ENCODE data around the gene PITPNM1.

DNA sequence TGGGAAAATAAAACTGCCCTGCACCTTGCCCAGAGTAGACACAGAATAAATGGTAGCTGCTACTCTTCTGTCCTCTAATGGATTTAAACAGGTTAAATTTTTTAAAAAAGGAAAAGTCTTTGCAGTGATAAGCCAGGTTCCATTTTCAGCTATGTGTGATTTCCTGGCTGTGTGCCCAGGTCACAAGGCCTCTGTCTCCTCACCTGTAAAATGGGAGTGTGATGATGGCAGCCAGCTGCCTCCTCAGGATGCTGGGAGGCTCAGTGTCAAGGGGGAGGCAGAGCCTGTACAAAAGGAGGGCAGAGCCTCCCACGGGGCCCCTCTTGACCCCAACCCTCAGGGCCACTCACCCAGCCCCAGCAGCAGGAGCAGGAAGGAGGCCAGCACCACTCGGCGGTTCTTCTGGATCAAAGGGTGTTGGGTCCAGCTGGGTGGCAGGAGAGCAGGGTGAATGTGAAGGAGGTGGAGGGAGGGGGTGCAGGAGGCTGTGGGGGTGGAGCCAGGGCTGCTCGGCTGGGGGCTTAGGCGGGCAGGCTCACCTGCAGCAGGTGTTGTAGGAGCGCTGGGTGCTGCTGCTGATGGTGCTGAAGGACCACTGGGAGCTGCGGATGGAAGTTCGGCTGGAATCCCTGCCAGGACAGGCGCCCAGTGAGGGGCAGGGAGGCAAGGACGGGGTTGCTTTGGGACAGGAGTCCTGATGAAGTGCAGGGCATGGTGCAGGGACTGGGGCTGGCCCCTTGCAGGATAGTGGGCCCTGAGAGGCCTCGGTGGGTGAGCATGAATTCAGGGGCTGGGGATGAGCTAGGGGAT, 38.0 kb downstream of the PITPNM1 start:
- TF ChIP-seq, protein P1, sequence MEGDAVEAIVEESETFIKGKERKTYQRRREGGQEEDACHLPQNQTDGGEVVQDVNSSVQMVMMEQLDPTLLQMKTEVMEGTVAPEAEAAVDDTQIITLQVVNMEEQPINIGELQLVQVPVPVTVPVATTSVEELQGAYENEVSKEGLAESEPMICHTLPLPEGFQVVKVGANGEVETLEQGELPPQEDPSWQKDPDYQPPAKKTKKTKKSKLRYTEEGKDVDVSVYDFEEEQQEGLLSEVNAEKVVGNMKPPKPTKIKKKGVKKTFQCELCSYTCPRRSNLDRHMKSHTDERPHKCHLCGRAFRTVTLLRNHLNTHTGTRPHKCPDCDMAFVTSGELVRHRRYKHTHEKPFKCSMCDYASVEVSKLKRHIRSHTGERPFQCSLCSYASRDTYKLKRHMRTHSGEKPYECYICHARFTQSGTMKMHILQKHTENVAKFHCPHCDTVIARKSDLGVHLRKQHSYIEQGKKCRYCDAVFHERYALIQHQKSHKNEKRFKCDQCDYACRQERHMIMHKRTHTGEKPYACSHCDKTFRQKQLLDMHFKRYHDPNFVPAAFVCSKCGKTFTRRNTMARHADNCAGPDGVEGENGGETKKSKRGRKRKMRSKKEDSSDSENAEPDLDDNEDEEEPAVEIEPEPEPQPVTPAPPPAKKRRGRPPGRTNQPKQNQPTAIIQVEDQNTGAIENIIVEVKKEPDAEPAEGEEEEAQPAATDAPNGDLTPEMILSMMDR (IDR thresholded peaks at IDR 0.05) = no peak
- TF ChIP-seq EP300 (IDR thresholded peaks at IDR 0.05) (no peak), POLR2AphosphoS5 (IDR thresholded peaks at IDR 0.05) (no peak)

Data from sigmoid colon (tissue), 4 donors.